Measurements from ENCODE around the gene GPD1. TPM values are rescaled to one million over a fixed set of nuclear protein-coding genes. Genes with fewer than 3 reads are reported as not detected.
A peak's percentile ranks its signal among the peaks of the same experiment; 100 is the strongest.

The GPD1 gene
- total RNA-seq, 1 donor from 2014 or later, result not detected

DNA sequence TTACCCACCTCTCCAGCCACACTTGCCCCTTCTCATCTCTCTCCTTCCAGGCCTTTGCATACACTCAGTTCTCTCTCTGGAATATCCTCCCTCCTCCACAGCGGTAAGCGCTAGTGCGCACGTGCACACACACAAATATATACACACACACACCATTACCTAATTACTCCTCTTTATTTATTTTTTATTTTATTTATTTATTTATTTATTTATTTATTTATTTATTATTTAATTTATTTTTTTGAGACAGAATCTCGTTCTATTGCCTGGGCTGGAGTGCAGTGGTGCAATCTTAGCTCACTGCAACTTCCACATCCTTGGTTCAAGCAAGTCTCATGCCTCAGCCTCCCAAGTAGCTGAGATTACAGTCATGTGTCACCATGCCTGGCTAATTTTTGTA lies 34.7 kb upstream of the GPD1 start:
- Histone ChIP-seq H4K20me1 (ENCODE audit: low read depth) (no peaks in the 10 kb centered on the region), H3K79me2 (ENCODE audit: low read depth) (no peaks in the 10 kb centered on the region), H2AFZ (replicated peaks) (no peak overlapping the region), H3K27ac (no peak overlapping the region), H3K27me3 (no peaks in the 10 kb centered on the region), H3F3A (ENCODE audit: low read depth) (no peaks in the 10 kb centered on the region), H3K4me3 (no peak overlapping the region), H3K9me3 (ENCODE audit: low read depth) (no peaks in the 10 kb centered on the region), H3K9ac (no peak overlapping the region), H3K4me2 (no peak overlapping the region), H3K4me1 (no peaks in the 10 kb centered on the region), H3K36me3 (no peaks in the 10 kb centered on the region)
- H3K4me3 Mint-ChIP-seq, result no peak overlapping the region
- TF ChIP-seq, protein P1, sequence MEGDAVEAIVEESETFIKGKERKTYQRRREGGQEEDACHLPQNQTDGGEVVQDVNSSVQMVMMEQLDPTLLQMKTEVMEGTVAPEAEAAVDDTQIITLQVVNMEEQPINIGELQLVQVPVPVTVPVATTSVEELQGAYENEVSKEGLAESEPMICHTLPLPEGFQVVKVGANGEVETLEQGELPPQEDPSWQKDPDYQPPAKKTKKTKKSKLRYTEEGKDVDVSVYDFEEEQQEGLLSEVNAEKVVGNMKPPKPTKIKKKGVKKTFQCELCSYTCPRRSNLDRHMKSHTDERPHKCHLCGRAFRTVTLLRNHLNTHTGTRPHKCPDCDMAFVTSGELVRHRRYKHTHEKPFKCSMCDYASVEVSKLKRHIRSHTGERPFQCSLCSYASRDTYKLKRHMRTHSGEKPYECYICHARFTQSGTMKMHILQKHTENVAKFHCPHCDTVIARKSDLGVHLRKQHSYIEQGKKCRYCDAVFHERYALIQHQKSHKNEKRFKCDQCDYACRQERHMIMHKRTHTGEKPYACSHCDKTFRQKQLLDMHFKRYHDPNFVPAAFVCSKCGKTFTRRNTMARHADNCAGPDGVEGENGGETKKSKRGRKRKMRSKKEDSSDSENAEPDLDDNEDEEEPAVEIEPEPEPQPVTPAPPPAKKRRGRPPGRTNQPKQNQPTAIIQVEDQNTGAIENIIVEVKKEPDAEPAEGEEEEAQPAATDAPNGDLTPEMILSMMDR (IDR thresholded peaks at IDR 0.05), result no peak
- no peak for TF ChIP-seq EZH2phosphoT487 (IDR thresholded peaks at IDR 0.05)
- TF ChIP-seq EZH2 (IDR thresholded peaks at IDR 0.05), result no peak
- DNase-seq (ENCODE audit: low spot score), result no peak
- peaks cover 19% of the 10 kb centered on the region for H3K4me1 Mint-ChIP-seq
- peaks cover 7% of the 10 kb centered on the region for H3K27me3 Mint-ChIP-seq (ENCODE audit: insufficient read depth, low read depth)
- no peak overlapping the region for H3K27ac Mint-ChIP-seq
- peaks cover 3% of the 10 kb centered on the region for H3K36me3 Mint-ChIP-seq
- no peaks in the 10 kb centered on the region for H3K9me3 Mint-ChIP-seq

DNA sequence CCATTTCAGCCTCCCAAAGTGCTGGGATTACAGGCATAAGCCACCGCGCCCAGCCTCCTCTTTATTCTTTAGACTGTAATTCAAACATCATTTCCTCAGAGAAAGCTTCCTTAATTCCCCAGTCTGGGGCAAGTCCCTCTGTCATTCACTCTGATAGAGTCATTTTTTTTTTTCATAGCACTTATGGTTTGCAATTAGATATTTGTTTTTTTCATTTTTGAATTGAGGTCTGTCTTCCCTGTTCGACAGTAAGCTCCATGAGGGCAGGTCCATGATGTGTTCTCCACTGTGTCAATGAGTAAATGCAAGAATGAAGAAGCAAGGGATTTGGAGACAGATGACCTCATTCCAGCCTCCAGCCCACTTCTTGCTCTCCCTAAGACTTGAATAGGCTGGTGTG lies 34.3 kb upstream of the GPD1 start:
- no peaks in the 10 kb centered on the region for H3K9me3 Mint-ChIP-seq
- Histone ChIP-seq H3F3A (ENCODE audit: low read depth) (no peaks in the 10 kb centered on the region), H3K4me1 (no peaks in the 10 kb centered on the region), H3K79me2 (ENCODE audit: low read depth) (no peaks in the 10 kb centered on the region), H3K36me3 (no peaks in the 10 kb centered on the region), H3K27ac (no peak overlapping the region), H3K9me3 (ENCODE audit: low read depth) (no peaks in the 10 kb centered on the region), H2AFZ (replicated peaks) (no peak overlapping the region), H4K20me1 (ENCODE audit: low read depth) (no peaks in the 10 kb centered on the region), H3K27me3 (no peaks in the 10 kb centered on the region), H3K4me3 (no peak overlapping the region), H3K9ac (no peak overlapping the region), H3K4me2 (no peak overlapping the region)
- H3K27me3 Mint-ChIP-seq (ENCODE audit: insufficient read depth, low read depth), result peaks cover 3% of the 10 kb centered on the region
- no peak overlapping the region for H3K27ac Mint-ChIP-seq
- H3K36me3 Mint-ChIP-seq, result peaks cover 2% of the 10 kb centered on the region
- H3K4me3 Mint-ChIP-seq, result no peak overlapping the region
- no peak for DNase-seq (ENCODE audit: low spot score)
- TF ChIP-seq EZH2 (IDR thresholded peaks at IDR 0.05) (no peak), EZH2phosphoT487 (IDR thresholded peaks at IDR 0.05) (no peak)
- TF ChIP-seq, protein P1 (IDR thresholded peaks at IDR 0.05), result no peak
- peaks cover 19% of the 10 kb centered on the region for H3K4me1 Mint-ChIP-seq

DNA sequence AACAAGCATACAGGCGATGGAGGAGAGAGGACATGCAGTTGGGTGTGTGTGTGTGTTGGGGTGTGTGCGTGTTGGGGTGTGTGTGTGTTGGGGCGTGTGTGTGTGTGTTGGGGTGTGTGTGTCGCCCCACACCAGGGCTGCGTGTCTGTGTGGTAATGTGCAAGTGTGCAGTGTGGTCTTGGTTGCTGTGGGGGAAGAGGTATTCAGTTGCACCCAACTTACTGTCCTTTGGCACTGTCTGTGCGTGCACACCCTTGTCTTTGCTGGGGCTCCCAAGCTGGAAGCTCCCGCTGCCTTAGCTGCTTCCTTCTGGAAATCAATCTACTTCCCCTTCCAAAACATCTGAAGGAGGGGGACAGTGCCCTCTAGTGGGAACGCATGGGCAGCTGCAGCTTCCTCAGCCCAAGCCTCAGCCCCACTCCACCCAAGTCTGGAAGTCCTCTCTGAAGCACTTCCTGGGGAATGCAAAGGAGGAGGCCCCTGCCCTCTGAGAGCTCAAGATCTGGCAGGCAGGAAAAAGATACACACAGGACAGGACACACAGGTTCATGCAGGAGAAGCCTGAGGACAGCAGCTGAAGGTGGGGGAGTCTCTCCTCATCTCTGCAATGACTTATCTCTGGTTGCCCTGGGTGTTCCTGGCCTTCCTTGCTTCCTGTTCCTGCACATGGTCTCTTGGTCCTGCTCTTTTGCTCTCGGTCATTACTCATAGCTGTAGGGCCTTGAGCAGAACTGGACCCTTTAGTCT lies 33.3 kb upstream of the GPD1 start:
- TF ChIP-seq, protein P1 (IDR thresholded peaks at IDR 0.05), result peak; percentile 93
- TF ChIP-seq EZH2 (IDR thresholded peaks at IDR 0.05), result no peak
- peak; percentile 86 for DNase-seq (ENCODE audit: low spot score)
- no peaks in the 10 kb centered on the region for H3K9me3 Mint-ChIP-seq
- H3K27me3 ChIP-seq, result no peaks in the 10 kb centered on the region
- no peak overlapping the region for H3K4me3 Mint-ChIP-seq
- H4K20me1 ChIP-seq (ENCODE audit: low read depth), result no peaks in the 10 kb centered on the region
- peak overlapping the region; percentile 44 for H3K27ac Mint-ChIP-seq
- H3K4me2 ChIP-seq, result no peak overlapping the region
- no peak overlapping the region for H3K27ac ChIP-seq
- no peaks in the 10 kb centered on the region for H3K36me3 Mint-ChIP-seq
- H2AFZ ChIP-seq (replicated peaks), result no peak overlapping the region
- no peaks in the 10 kb centered on the region for H3F3A ChIP-seq (ENCODE audit: low read depth)
- H3K79me2 ChIP-seq (ENCODE audit: low read depth), result no peaks in the 10 kb centered on the region
- H3K9ac ChIP-seq, result no peak overlapping the region
- H3K27me3 Mint-ChIP-seq (ENCODE audit: insufficient read depth, low read depth), result peaks cover 2% of the 10 kb centered on the region
- H3K9me3 ChIP-seq (ENCODE audit: low read depth), result no peaks in the 10 kb centered on the region
- H3K4me1 ChIP-seq, result no peaks in the 10 kb centered on the region
- no peak overlapping the region for H3K4me3 ChIP-seq
- H3K4me1 Mint-ChIP-seq, result peaks cover 19% of the 10 kb centered on the region
- no peaks in the 10 kb centered on the region for H3K36me3 ChIP-seq
